ENCODE measurements around the gene SLC16A7. TPM values are rescaled to one million over a fixed set of nuclear protein-coding genes. Genes with fewer than 3 reads are reported as not detected.
"Not testable (repeated sequence)": the region's sequence is repeated elsewhere in the genome, so short reads cannot be mapped to it uniquely, and the experiment has no call there.

SLC16A7 gene
- polyA plus RNA-seq, 1 donor from 2014 or later = 13.8 TPM

DNA sequence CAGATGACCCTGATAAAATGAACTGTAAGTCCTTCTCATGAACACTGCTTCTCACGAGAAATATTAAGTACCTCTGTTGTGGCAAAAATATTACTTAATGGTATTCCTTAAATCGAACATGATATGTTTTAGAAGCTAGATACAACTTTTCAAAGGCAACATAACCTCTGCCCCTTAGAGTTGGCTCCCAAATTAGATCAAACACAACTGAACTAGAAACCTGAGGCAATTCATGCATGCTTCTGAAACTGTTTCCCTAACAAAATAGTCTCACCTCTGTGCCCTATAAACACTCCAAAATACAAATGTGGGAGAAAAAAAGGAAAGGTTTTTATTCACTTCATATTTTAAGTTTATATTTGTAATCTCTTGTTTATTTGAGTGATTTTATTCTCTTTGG is 121.6 kb downstream of the SLC16A7 start:
- no peaks in the 10 kb centered on the region for H3K36me3 Mint-ChIP-seq
- no peaks in the 10 kb centered on the region for H3K27me3 Mint-ChIP-seq
- H3K4me3 Mint-ChIP-seq = no peak overlapping the region
- H3K4me1 Mint-ChIP-seq = peaks cover 1 to 4% (median 3%) of the 10 kb centered on the region in 3 donors
- no peaks in the 10 kb centered on the region for H3K9me3 Mint-ChIP-seq
- no peak overlapping the region for H3K27ac Mint-ChIP-seq

DNA sequence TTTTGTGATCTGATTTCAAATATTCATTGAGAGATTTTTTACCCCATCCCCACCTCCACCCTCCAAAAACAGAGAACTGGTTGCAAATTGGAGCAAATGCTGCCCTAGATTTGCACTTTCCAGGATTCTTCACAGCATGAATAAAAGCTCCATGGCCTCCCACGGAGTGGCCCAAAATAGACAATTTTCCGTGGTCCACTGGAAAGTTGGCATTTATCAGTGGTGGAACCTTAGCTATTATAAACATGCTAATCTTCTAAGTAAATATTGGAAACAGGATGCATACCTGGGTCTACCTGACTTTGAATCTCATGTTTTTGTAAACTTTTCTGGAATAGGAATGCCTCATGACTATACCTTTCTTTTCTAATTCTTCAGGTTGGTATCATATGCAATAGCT is 123.9 kb downstream of the SLC16A7 start:
- Mint-ChIP-seq H3K4me3 (no peak overlapping the region), H3K36me3 (no peaks in the 10 kb centered on the region), H3K4me1 (peaks cover 0 to 1% (median 1%) of the 10 kb centered on the region in 3 donors), H3K9me3 (no peaks in the 10 kb centered on the region), H3K27ac (no peak overlapping the region), H3K27me3 (no peaks in the 10 kb centered on the region)

DNA sequence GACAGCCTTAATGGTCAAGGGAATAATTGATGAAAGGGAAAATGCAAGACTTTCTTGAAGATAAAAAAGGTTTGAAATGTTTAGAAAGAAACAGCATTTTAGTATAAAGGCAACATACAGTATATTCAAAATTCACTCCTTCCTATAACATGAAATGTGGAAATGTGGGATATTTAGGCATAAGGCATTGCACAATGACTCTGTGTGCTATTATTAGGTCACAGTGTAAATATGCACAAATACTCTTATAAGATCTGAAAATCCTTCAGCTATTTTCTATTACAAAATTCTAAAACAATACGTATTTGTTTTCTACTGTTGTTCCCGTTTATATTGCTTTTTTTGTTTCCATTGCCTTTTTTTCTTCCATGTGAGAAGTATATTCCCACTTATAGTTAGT is 127.7 kb downstream of the SLC16A7 start:
- H3K9me3 Mint-ChIP-seq = no peaks in the 10 kb centered on the region
- no peaks in the 10 kb centered on the region for H3K36me3 Mint-ChIP-seq
- no peaks in the 10 kb centered on the region for H3K27me3 Mint-ChIP-seq
- no peak overlapping the region for H3K27ac Mint-ChIP-seq
- peaks cover 0 to 1% (median 0%) of the 10 kb centered on the region in 3 donors for H3K4me1 Mint-ChIP-seq
- H3K4me3 Mint-ChIP-seq = no peak overlapping the region

DNA sequence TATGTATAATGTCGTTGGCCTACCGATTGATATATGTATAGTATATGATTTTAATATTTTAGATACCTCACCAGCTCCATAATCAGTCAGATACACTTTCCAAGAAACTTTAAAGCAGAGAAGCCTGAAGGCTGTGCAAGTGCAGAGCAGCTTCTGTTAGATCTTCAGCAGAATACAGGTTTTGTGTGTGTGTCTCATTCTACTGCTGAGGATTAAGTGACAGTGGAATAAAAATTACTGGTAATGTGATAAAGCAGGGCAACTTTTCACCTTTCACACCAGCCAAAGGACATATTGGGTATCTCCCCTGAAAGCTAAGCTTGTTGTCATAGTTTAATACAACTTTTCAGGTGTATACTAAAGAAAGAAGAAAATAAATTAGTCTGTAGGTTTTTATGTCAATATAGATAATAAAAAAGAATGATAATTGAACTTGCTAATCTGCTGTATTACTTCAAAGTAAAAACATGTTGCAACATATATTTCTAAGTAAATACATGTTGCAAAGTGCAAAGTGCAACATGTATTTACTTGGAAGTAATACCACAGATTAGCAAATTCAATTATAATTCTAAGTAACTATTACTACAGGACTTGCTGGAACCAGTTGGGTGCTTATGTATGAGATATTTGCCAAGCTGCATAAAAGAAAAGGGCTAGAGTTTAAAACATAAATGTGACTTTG is 128.3 kb downstream of the SLC16A7 start:
- Mint-ChIP-seq H3K27me3 (no peaks in the 10 kb centered on the region), H3K36me3 (no peaks in the 10 kb centered on the region), H3K4me3 (no peak overlapping the region), H3K4me1 (peaks cover 0 to under 1% (median 0%) of the 10 kb centered on the region in 3 donors), H3K27ac (no peak overlapping the region), H3K9me3 (no peaks in the 10 kb centered on the region)

DNA sequence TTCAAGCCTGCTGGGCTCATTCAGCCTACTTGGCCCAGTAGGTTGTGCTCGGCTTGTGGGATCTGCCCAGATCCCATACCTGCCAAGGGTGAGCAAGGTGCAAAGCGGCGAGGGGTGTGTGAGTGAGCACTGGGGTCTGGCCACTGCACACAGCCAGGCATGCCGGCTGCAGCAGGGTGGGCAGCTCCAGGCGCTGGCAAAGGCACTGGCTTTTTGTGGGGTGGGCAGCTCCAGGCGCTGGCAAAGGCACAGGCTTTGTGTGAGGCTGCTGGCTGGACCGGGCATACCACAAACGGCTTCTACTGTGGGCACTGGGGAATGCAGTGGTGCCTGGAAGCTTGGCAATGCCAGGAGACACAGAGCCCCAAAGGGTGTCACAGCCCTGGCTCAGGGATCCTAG is 137.4 kb downstream of the SLC16A7 start:
- peaks cover 5% of the 10 kb centered on the region for H3K36me3 Mint-ChIP-seq
- H3K4me1 Mint-ChIP-seq = peaks cover 0 to 4% (median 0%) of the 10 kb centered on the region in 3 donors
- H3K4me3 Mint-ChIP-seq = peak overlapping the region in 1 of 4 donors; percentile 43
- H3K27ac Mint-ChIP-seq = no peak overlapping the region
- no peaks in the 10 kb centered on the region for H3K27me3 Mint-ChIP-seq
- peaks cover 0 to 1% (median 0%) of the 10 kb centered on the region in 3 donors for H3K9me3 Mint-ChIP-seq

DNA sequence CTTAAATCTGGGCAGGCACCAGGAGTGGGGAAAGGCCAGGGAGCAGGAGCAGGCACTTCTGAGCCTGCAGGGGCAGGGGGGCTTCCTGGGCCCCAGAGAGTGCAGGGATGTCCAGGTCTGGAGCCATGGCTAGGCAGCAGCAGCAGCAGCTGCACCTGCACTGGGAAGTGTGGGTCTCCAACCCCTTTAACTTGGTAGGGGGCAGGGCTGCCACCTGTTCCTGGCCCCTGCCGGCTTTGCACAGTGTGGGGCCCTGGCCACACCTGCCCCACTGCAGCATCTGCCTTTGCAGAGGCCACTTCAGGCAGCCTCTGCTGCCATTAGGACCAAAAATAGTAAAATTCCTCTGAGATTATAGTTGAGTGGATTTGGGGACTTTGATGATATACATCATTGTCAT is 138.5 kb downstream of the SLC16A7 start:
- peaks cover 0 to 4% (median 0%) of the 10 kb centered on the region in 3 donors for H3K4me1 Mint-ChIP-seq
- H3K9me3 Mint-ChIP-seq = peaks cover 0 to 1% (median 0%) of the 10 kb centered on the region in 3 donors
- no peaks in the 10 kb centered on the region for H3K27me3 Mint-ChIP-seq
- peaks cover 5% of the 10 kb centered on the region for H3K36me3 Mint-ChIP-seq
- H3K27ac Mint-ChIP-seq = no peak overlapping the region
- no peak overlapping the region for H3K4me3 Mint-ChIP-seq

DNA sequence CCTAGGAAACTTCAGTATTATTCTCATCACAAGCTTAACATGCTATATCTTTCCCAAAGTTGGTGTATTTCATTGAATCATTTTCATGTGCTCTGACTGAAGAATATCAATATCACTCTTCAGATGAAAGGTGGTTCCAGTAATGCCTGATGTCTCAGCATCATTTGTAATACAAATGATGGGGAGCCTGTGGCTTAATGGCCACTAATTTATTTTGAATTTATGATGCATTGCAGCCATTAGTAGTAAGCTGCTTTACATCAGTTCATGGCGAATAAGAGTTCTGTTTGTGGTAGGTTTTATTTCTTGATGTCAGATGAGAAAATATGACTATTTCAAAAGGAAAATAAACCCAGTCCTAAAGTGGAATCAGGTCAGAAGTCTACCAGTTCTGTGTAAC is 139.4 kb downstream of the SLC16A7 start:
- peaks cover 0 to 4% (median 0%) of the 10 kb centered on the region in 3 donors for H3K4me1 Mint-ChIP-seq
- no peaks in the 10 kb centered on the region for H3K27me3 Mint-ChIP-seq
- H3K36me3 Mint-ChIP-seq = peaks cover 5% of the 10 kb centered on the region
- no peak overlapping the region for H3K4me3 Mint-ChIP-seq
- peaks cover 0 to 1% (median 0%) of the 10 kb centered on the region in 3 donors for H3K9me3 Mint-ChIP-seq
- H3K27ac Mint-ChIP-seq = no peak overlapping the region

DNA sequence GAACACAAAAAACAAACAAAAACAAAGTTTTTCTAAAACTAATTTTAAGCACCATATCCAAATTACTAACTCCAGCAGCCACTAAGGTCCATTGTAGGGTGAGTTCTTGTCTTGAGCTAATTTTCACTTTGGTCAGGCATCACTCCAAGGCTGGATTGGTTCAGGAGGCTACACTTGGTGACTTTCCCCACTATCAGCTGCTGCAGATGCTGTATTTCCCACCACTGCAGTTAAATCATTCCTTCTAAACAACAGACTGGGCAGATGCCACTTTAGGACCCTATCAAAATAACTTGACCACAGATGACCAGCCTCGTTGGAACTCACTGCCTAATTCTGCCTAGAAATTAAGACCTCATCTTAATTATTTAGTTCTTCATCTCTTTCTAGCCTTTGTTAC is 140.5 kb downstream of the SLC16A7 start:
- Mint-ChIP-seq H3K4me3 (no peak overlapping the region), H3K36me3 (peaks cover 5% of the 10 kb centered on the region), H3K27me3 (no peaks in the 10 kb centered on the region), H3K9me3 (peaks cover 0 to 1% (median 0%) of the 10 kb centered on the region in 3 donors), H3K27ac (peak overlapping the region in 1 of 3 donors; percentile 7), H3K4me1 (peaks cover 0 to 4% (median 0%) of the 10 kb centered on the region in 3 donors)

DNA sequence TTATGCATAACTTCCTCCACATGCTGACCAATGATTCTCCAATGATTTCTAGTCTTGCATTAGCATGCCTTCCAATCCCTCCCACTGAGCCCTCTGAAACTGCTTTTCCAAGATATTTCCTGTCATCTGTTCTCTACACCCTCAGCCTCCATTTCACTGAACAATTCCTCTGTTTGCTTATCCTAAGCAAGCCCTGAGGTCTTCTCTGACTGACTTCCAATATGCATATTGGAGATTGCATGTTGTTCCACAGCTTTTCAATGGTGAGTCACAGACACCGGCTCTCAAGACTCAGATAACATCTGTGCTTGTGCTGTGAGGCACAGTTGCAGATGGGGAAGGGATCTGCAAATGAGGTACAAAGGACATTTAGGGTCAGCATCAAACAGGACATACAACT is 141.0 kb downstream of the SLC16A7 start:
- Mint-ChIP-seq H3K4me3 (no peak overlapping the region), H3K27ac (peak overlapping the region in 1 of 3 donors; percentile 7), H3K27me3 (no peaks in the 10 kb centered on the region), H3K36me3 (peaks cover 5% of the 10 kb centered on the region), H3K4me1 (peaks cover 0 to 4% (median 0%) of the 10 kb centered on the region in 3 donors), H3K9me3 (peaks cover 0 to 1% (median 0%) of the 10 kb centered on the region in 3 donors)

DNA sequence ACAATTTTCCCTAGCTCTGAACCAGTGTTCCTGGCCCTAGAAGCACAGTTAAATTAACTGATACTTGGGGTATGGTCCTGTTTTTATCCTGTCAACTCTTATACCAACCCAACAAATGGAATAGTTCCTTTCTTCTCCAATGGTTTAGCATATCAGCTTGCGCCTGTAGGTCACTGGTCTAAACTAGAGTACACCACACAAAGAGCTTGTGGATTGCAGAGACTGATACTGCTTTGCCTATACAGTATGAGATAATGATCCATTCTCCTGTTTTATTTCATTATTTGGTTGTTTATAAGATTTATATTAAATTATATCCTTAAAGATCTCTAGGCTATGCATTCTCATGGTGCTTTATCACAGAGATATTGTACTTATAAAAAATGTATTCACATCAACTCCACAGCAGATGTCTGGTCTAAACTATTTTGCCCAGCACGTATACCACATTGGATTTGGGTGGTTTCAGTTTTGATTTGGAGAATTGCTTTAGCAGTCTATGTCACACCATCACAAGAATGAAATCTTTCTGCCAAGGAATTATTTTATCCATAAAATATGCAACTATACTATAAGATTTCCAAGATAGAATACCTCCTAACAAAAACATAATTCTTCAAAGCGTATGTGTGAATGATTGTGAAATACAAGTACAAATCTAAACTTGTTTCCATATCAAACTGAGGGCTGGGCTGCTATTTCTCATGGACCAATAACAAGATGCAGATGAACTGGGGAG is 142.1 kb downstream of the SLC16A7 start:
- Mint-ChIP-seq H3K9me3 (peaks cover 0 to 1% (median 0%) of the 10 kb centered on the region in 3 donors), H3K4me1 (peaks cover 0 to 4% (median 0%) of the 10 kb centered on the region in 3 donors), H3K27me3 (no peaks in the 10 kb centered on the region), H3K36me3 (no peaks in the 10 kb centered on the region), H3K4me3 (no peak overlapping the region), H3K27ac (no peak overlapping the region)

DNA sequence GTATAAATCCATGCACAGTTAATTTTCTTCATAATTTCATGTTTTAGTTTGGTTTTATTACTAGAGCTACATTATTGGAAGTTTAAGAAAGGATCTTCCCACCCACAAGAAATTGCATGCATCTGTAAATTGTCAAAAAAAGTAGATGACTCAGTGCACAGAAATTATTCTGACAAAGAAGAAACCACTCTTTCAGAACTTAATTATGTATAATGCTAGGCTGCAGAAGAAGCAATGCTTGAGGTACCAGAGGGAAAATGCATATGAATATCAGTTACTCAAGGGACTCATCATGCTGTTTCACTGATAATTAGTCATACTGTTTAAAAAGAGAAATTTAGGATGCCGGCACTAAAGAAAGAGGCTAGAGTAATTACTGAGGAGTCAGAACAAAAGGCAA is 147.0 kb downstream of the SLC16A7 start:
- Mint-ChIP-seq H3K4me1 (no peaks in the 10 kb centered on the region), H3K27me3 (no peaks in the 10 kb centered on the region), H3K4me3 (no peak overlapping the region), H3K27ac (no peak overlapping the region), H3K36me3 (peaks cover 5% of the 10 kb centered on the region), H3K9me3 (no peaks in the 10 kb centered on the region)

DNA sequence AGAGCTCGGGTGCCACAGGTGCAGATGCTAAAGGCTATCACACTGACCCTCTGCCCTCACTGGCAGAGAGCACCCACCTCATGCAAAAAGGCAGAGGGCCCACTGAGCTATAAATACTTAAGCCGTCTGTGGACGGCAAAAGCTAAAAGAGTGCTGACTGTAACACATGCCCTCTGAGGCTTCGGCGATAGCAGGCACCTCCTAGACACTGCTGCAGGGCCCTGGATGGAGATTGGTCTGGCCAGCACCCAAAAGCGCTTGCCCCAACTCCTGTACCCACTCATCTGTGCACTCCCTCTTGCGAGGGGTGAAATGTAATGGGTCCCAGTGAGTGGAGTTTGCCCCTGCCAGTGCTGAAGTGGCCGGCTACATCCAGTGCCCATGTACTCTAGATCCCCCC is 148.7 kb downstream of the SLC16A7 start:
- Mint-ChIP-seq H3K27me3 (no peaks in the 10 kb centered on the region), H3K4me1 (no peaks in the 10 kb centered on the region), H3K4me3 (no peak overlapping the region), H3K36me3 (peaks cover 8% of the 10 kb centered on the region), H3K9me3 (peaks cover 0 to 4% (median 0%) of the 10 kb centered on the region in 3 donors), H3K27ac (no peak overlapping the region)

DNA sequence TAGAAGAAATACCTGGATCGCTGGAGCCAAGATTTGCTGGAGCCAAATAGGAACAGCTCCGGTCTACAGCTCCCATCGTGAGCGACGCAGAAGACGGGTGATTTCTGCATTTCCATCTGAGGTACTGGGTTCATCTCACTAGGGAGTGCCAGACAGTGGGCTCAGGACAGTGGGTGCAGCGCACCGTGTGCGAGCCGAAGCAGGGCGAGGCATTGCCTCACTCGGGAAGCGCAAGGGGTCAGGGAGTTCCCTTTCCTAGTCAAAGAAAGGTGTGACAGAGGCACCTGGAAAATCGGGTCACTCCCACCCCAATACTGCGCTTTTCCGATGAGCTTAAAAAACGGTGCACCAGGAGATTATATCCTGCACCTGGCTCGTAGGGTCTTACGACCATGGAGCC is 155.3 kb downstream of the SLC16A7 start:
- H3K4me1 Mint-ChIP-seq, H3K36me3 Mint-ChIP-seq, H3K9me3 Mint-ChIP-seq, H3K4me3 Mint-ChIP-seq, H3K27me3 Mint-ChIP-seq, H3K27ac Mint-ChIP-seq: not testable (repeated sequence)

DNA sequence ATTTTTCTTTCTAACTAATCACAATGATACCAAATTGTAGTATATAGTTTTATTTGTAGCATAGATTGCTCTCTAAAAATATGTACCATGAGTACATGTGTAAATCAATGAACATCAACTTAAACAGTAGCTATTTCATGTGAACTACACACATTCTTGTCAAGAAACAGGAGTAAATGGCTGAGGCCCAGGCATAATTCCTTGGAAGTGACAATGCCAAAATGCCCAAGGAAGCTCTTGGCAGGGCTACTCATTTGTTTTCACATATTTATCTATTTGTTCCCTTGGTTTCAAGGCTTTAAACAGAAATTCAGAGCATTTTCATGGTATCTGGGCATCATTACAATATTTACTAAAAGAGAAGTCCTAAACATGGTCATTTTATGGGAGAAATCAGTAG is 165.7 kb downstream of the SLC16A7 start:
- Mint-ChIP-seq H3K4me1 (peaks cover 0 to 6% (median 4%) of the 10 kb centered on the region in 3 donors), H3K36me3 (peaks cover 6% of the 10 kb centered on the region), H3K27ac (no peak overlapping the region), H3K9me3 (no peaks in the 10 kb centered on the region), H3K27me3 (no peaks in the 10 kb centered on the region), H3K4me3 (no peak overlapping the region)

DNA sequence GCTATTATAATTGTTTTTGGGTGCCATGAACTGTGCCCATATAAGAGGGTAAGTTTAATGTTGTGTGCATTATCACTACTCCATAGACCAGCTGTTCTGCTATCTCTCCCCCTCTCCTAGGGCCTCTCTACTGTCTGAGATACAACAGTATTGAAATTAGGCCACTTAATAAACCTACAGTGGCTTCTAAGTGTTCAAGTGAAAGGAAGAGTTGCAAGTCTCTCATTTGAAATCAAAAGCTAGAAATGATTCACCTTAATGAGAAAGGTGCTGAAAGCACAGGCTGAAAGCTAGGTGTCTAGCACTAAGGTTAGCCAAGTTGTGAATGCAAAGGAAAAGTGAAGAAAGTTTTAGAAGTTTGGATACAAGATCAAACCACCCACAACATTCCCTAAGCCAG is 168.0 kb downstream of the SLC16A7 start:
- H3K4me3 Mint-ChIP-seq = no peak overlapping the region

DNA sequence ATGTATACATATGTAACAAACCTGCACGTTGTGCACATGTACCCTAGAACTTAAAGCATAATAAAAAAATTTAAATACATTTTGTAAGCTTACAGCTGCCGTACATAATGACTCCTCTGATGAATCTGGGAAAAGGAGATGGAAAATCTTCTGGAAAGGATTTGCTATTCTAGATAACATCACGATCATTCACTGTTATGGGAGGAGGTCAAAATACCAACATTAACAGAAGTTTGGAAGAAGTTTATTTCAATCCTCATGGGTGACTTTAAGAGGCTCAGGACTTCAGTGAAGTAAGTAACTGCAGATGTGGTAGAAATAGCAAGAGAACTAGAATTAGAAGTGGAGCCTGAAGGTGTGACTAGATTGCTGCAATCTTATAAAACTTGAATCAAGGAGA is 172.2 kb downstream of the SLC16A7 start:
- H3K4me3 Mint-ChIP-seq = no peak overlapping the region
- H3K27ac Mint-ChIP-seq = no peak overlapping the region
- H3K27me3 Mint-ChIP-seq = no peaks in the 10 kb centered on the region
- H3K36me3 Mint-ChIP-seq = peaks cover 13% of the 10 kb centered on the region
- H3K4me1 Mint-ChIP-seq = peaks cover 0 to 3% (median 2%) of the 10 kb centered on the region in 3 donors
- no peaks in the 10 kb centered on the region for H3K9me3 Mint-ChIP-seq

More for the DNA sequence above, 168.0 kb downstream of the SLC16A7 start:
- peaks cover 0 to 3% (median 2%) of the 10 kb centered on the region in 3 donors for H3K4me1 Mint-ChIP-seq
- H3K27me3 Mint-ChIP-seq = no peaks in the 10 kb centered on the region
- H3K27ac Mint-ChIP-seq = no peak overlapping the region
- H3K36me3 Mint-ChIP-seq = peaks cover 12% of the 10 kb centered on the region
- no peaks in the 10 kb centered on the region for H3K9me3 Mint-ChIP-seq
